Measurements from ENCODE around the gene PTDSS2. TPM values are rescaled to one million over a fixed set of nuclear protein-coding genes. Genes with fewer than 3 reads are reported as not detected.

Gene PTDSS2
- total and polyA plus RNA-seq, 10 of the 15 experiments (the other 5 are each of a cell fraction or from before 2014, with no cell fraction given): 0.39 to 21.1 (median 10.8) TPM

GRCh38 chr11:489610-490185 lies 39.6 kb downstream of the PTDSS2 start (continued):
- TF ChIP-seq JUNB (IDR thresholded peaks at IDR 0.05): no peak
- no peak for TF ChIP-seq ZBTB4 (CRISPR knock-in tag; IDR thresholded peaks at IDR 0.05)
- no peak for TF ChIP-seq EGR1 (IDR thresholded peaks at IDR 0.05; ENCODE audit: borderline replicate concordance in 1 of 2, low read depth in 2 of 2, low read length in 2 of 2)
- TF ChIP-seq STAT3 (IDR thresholded peaks at IDR 0.05; ENCODE audit: low read depth, low read length): no peak
- no peak for TF ChIP-seq MTA3 (IDR thresholded peaks at IDR 0.05; ENCODE audit: borderline replicate concordance, low read length)
- no peak for TF ChIP-seq RUNX3 (IDR thresholded peaks at IDR 0.05; ENCODE audit: low read length)
- no peak for TF ChIP-seq RBBP5 (conservative IDR thresholded peaks at IDR 0.05)

GRCh38 chr11:490186-490929 lies 40.3 kb downstream of the PTDSS2 start:
- H3K9me3 ChIP-seq (replicated peaks; ENCODE audit: control insufficient read depth, insufficient read depth, low read length): no peaks in the 10 kb centered on the region
- H3K27ac ChIP-seq (ENCODE audit: control insufficient read depth, insufficient read depth): no peak overlapping the region
- TF ChIP-seq IRF3 (IDR thresholded peaks at IDR 0.05): no peak
- no peak for TF ChIP-seq ETV6 (conservative IDR thresholded peaks at IDR 0.05 in 1 of 2, IDR thresholded peaks at IDR 0.05 in 1 of 2; ENCODE audit: borderline replicate concordance in 1 of 2, low read depth in 1 of 2)
- no peaks in the 10 kb centered on the region for H3K79me2 ChIP-seq (ENCODE audit: control insufficient read depth, insufficient read depth, low read length)
- BruUV-seq (replicated peaks): no TSS peak
- FAIRE-seq: no peak
- DNase-seq (ENCODE audit: low read depth, low spot score): no peak
- H4K20me1 ChIP-seq (ENCODE audit: control insufficient read depth, insufficient read depth): no peaks in the 10 kb centered on the region
- SMC1A ChIA-PET (ENCODE audit: uncharacterized antibody, unreplicated experiment): no interaction called here
- peaks cover 4 to 11% of the 10 kb centered on the region in 2 experiments; a peak in 3 of 4 replicates for H3K36me3 ChIP-seq (ENCODE audit: control insufficient read depth in 2 of 2, insufficient read depth in 2 of 2, low read length in 1 of 2)
- intact Hi-C loops (cut with micrococcal nuclease; ENCODE audit: unreplicated experiment) (no loop called here), in situ Hi-C loops (cut with MboI) (no loop called here)
- H3K4me2 ChIP-seq (ENCODE audit: control insufficient read depth, insufficient read depth): no peak overlapping the region
- RAD21 ChIA-PET (ENCODE audit: unreplicated experiment): no interaction called here
- H3K9ac ChIP-seq (ENCODE audit: control insufficient read depth, insufficient read depth, low read length): no peak overlapping the region
- CTCF ChIA-PET: no interaction called here
- H3K27me3 ChIP-seq (replicated peaks in 1 of 2; ENCODE audit: control insufficient read depth in 2 of 2, insufficient read depth in 2 of 2, low read length in 1 of 2): no peaks in the 10 kb centered on the region
- H2AFZ ChIP-seq (ENCODE audit: control insufficient read depth, low read depth, low read length): no peak overlapping the region
- H3K4me3 ChIP-seq: no peak overlapping the region
- no peak for ATAC-seq
- 95% methylated on average over 38 of the region's 38 CpGs for whole genome bisulfite sequencing (ENCODE audit: insufficient coverage, insufficient replicate concordance, low lambda C conversion rate, missing lambda C conversion rate)
- H3K4me1 ChIP-seq (ENCODE audit: control insufficient read depth, insufficient read depth, low read length): no peaks in the 10 kb centered on the region
- POLR2A ChIA-PET: no interaction called here

All from GM12878 (cell line).